Stimulated activated CD8-positive, alpha-beta memory T cell treated with anti-CD3 and anti-CD28 coated beads, Interleukin-12 subunit alpha, Interleukin-12 subunit beta, amount 100 ng/mL, for 4 hours (primary cell): Measurements from ENCODE around the gene CMPK2.

Experiments used
- DNase-seq: peaks from one replicate; pipeline ENCODE4 v3.0.0-alpha.2; 2020; ENCODE audit warnings: low read depth

Gene CMPK2

DNA sequence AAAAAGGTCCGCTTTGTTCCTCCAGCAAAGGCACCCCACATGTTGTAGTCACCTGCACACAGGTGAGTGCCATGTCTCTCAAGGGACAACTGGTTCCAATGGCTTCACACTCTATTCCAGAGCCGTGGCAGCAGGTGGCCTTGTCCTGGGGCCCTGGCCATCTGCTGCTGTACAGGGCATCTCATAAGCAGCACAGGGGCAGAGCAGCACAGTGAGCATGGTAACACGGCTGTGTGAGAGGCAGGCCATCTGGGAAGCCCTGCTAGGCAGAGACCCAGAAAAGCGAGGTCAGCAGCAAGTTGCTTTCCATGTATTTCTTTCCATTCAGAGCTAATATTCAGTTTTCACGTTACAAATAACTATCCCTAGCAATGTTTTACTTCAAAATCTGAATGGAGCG lies 54.7 kb downstream of the CMPK2 start:
- no peak for DNase-seq

DNA sequence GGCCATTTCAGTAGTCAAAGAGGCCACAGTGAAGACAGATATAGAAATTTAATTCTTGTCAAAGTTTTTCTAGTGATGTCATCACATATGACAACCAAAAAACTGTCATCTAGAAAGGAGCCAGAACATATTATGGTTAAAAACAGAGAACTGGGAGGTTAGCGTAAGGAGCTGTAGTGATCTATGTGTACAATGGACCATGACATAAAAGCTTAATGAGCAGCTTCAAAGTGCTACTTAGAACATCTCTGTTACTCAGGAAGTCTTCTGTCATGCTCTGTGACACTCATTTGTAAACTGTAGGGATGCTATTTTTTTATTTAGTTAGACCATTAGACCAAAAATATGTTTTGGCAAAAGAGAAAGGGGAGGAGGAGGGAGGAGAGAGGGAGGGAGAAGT lies 57.3 kb downstream of the CMPK2 start:
- DNase-seq = no peak

DNA sequence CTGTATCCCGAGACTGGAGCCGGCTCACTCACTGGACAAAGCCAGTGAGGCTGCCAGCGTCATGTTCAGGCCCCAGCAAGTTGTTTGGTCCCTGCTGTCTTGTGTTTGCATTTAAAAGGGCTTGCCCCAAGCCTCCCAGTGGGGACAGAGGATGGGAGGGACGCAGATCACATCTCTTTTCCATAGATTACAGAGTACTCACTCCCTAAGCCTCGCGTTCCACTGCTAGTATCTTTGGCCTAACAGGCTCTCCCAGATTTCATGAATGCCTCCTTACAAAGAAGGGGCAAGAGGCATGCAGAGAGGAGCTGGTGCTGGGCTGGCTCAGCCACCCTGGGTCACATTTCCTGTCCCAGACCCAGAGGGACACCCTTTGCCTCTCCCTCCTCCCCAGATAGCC lies 59.1 kb downstream of the CMPK2 start:
- no peak for DNase-seq

DNA sequence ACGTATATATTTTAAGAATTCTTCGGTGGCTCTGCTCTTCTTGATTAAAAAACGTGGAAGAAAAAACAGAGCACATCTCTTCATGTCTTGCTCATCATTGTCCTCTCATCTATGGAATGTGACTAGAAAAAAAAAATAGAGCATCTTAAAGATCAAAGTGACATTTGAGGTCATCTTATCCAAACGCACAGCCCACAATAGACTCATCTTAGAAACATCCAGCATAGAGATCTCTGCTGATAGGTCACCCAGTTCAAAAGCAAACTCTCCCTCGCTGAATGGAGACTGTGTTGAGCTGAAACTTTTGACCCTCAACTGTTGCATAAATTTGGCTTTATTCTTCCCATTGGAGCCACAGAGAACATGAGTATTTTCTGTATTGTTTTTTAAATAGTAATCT lies 65.2 kb downstream of the CMPK2 start:
- DNase-seq = no peak
